ENCODE results near the gene FAM131C. TPM values are rescaled to one million over a fixed set of nuclear protein-coding genes. Genes with fewer than 3 reads are reported as not detected.

FAM131C gene
- total and polyA plus RNA-seq, 10 of the 15 experiments (the other 5 are each of a cell fraction or from before 2014, with no cell fraction given) = 0.03 TPM; not detected in 9

- Histone ChIP-seq H2AFZ (ENCODE audit: control insufficient read depth, low read depth, low read length) (no peak overlapping the region), H3K27me3 (replicated peaks in 1 of 2; ENCODE audit: control insufficient read depth in 2 of 2, insufficient read depth in 2 of 2, low read length in 1 of 2) (peaks cover 0 to 2% of the 10 kb centered on the region in 2 experiments; a peak in 2 of 4 replicates), H3K9ac (ENCODE audit: control insufficient read depth, insufficient read depth, low read length) (no peak overlapping the region), H3K4me1 (ENCODE audit: control insufficient read depth, insufficient read depth, low read length) (no peaks in the 10 kb centered on the region), H3K36me3 (ENCODE audit: control insufficient read depth in 2 of 2, insufficient read depth in 2 of 2, low read length in 1 of 2) (no peaks in the 10 kb centered on the region), H3K9me3 (replicated peaks; ENCODE audit: control insufficient read depth, insufficient read depth, low read length) (no peaks in the 10 kb centered on the region), H3K4me2 (ENCODE audit: control insufficient read depth, insufficient read depth) (no peak overlapping the region), H3K4me3 (no peak overlapping the region), H3K27ac (ENCODE audit: control insufficient read depth, insufficient read depth) (no peak overlapping the region), H4K20me1 (ENCODE audit: control insufficient read depth, insufficient read depth) (no peaks in the 10 kb centered on the region), H3K79me2 (ENCODE audit: control insufficient read depth, insufficient read depth, low read length) (no peaks in the 10 kb centered on the region)
- TF ChIP-seq, protein P1, sequence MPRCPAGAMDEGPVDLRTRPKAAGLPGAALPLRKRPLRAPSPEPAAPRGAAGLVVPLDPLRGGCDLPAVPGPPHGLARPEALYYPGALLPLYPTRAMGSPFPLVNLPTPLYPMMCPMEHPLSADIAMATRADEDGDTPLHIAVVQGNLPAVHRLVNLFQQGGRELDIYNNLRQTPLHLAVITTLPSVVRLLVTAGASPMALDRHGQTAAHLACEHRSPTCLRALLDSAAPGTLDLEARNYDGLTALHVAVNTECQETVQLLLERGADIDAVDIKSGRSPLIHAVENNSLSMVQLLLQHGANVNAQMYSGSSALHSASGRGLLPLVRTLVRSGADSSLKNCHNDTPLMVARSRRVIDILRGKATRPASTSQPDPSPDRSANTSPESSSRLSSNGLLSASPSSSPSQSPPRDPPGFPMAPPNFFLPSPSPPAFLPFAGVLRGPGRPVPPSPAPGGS (IDR thresholded peaks at IDR 0.05; ENCODE audit: borderline replicate concordance, insufficient read depth, low read depth, low read length, poor library complexity, severe bottlenecking) = no peak
- TF ChIP-seq STAT1 (conservative IDR thresholded peaks at IDR 0.05) = no peak
- TF ChIP-seq SMC3 (IDR thresholded peaks at IDR 0.05; ENCODE audit: borderline replicate concordance, low read length) = no peak
- TF ChIP-seq HDGF (IDR thresholded peaks at IDR 0.05) = no peak
- no peak for TF ChIP-seq POLR2AphosphoS2 (IDR thresholded peaks at IDR 0.05; ENCODE audit: low read depth, low read length)
- no peak for TF ChIP-seq RAD21 (IDR thresholded peaks at IDR 0.05; ENCODE audit: insufficient read depth, low read depth, low read length)
- no peak for TF ChIP-seq SUPT20H (IDR thresholded peaks at IDR 0.05; ENCODE audit: borderline replicate concordance, control insufficient read depth, low read depth, low read length)
- TF ChIP-seq CBX3 (IDR thresholded peaks at IDR 0.05; ENCODE audit: borderline replicate concordance, low read depth) = no peak
- no peak for TF ChIP-seq TBL1XR1 (IDR thresholded peaks at IDR 0.05; ENCODE audit: low read depth, low read length)
- CTCF ChIA-PET = interaction anchor here (1.3 kb wide), 1 partner anchor 13 kb away, joined by 5 read pairs; no protein-coding TSS in a partner anchor
- intact Hi-C loops (cut with micrococcal nuclease; ENCODE audit: unreplicated experiment) = no loop called here
- ATAC-seq (peak; percentile 28; the same call in 1 of the 3 replicates), FAIRE-seq (no peak), DNase-seq (ENCODE audit: low read depth, low spot score) (no peak)
- 0% methylated on average over 7 of the region's 7 CpGs for WGBS (ENCODE audit: insufficient coverage, insufficient replicate concordance, low lambda C conversion rate, missing lambda C conversion rate)
- SMC1A ChIA-PET (ENCODE audit: uncharacterized antibody, unreplicated experiment) = no interaction called here
- no TSS peak for BruUV-seq (replicated peaks)
- in situ Hi-C loops (cut with MboI) = no loop called here
- RAD21 ChIA-PET (ENCODE audit: unreplicated experiment) = interaction anchor here (1.3 kb wide), 1 partner anchor 9 kb away, joined by 4 read pairs; no protein-coding TSS in a partner anchor
- POLR2A ChIA-PET = interaction anchor here (0.6 to 1.3 kb wide), 2 partner anchors 9 to 333 kb away, joined by 3 read pairs; no protein-coding TSS in a partner anchor
Observed at GRCh38 chr1:16023050-16023653, 50.3 kb downstream of the FAM131C start.

All from GM12878 (cell line).